Measurements from ENCODE around the gene NRIP1. TPM values are rescaled to one million over a fixed set of nuclear protein-coding genes. Genes with fewer than 3 reads are reported as not detected.

NRIP1 gene
- total RNA-seq, 1 experiment from 2014 or later: 10.4 TPM

DNA sequence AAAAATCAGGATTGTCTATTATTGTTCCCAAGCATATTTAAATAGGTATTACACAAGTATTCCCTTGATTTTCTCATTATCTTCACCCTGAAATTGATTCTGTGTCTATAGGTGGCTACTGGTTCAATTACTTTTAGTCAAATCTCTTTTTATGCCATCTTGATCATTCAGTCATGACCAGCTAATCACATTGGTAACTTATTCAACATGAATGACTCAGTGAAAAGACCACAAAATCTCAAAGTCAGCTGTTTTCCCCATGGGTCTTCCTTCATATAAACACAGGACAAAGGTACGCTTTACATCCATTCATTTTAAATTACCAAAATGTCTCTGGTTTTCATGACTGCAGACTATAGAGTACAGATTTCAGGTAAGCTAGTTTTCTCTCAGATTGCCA lies 23.7 kb upstream of the NRIP1 start:
- TF ChIP-seq, protein P1, sequence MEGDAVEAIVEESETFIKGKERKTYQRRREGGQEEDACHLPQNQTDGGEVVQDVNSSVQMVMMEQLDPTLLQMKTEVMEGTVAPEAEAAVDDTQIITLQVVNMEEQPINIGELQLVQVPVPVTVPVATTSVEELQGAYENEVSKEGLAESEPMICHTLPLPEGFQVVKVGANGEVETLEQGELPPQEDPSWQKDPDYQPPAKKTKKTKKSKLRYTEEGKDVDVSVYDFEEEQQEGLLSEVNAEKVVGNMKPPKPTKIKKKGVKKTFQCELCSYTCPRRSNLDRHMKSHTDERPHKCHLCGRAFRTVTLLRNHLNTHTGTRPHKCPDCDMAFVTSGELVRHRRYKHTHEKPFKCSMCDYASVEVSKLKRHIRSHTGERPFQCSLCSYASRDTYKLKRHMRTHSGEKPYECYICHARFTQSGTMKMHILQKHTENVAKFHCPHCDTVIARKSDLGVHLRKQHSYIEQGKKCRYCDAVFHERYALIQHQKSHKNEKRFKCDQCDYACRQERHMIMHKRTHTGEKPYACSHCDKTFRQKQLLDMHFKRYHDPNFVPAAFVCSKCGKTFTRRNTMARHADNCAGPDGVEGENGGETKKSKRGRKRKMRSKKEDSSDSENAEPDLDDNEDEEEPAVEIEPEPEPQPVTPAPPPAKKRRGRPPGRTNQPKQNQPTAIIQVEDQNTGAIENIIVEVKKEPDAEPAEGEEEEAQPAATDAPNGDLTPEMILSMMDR (conservative IDR thresholded peaks at IDR 0.05): no peak
- Histone ChIP-seq H3K4me2 (ENCODE audit: insufficient read depth, insufficient read length, low read length) (no peak overlapping the region), H2BK120ac (ENCODE audit: low read depth, low read length, poor library complexity, severe bottlenecking) (no peak overlapping the region), H3T11ph (ENCODE audit: low read length) (no peak overlapping the region), H4K5ac (ENCODE audit: insufficient read length, low read depth, low read length) (no peak overlapping the region), H2AK5ac (ENCODE audit: insufficient read length, low read length) (no peak overlapping the region), H2BK20ac (ENCODE audit: low read depth, low read length, poor library complexity, severe bottlenecking) (no peak overlapping the region), H2BK12ac (ENCODE audit: insufficient read length, low read depth, low read length) (no peak overlapping the region), H4K91ac (ENCODE audit: insufficient read length, low read depth, low read length) (no peak overlapping the region), H2AFZ (ENCODE audit: low read length) (no peak overlapping the region), H4K8ac (replicated peaks; ENCODE audit: insufficient read length, low read depth, low read length) (no peak overlapping the region), H3K9ac (ENCODE audit: extremely low read depth, insufficient read length, low read length) (no peak overlapping the region), H3K14ac (ENCODE audit: insufficient read depth, low read length) (no peak overlapping the region), H3K79me1 (ENCODE audit: insufficient read depth, low read depth, low read length, poor library complexity, severe bottlenecking) (no peaks in the 10 kb centered on the region), H4K20me1 (ENCODE audit: control insufficient read depth, insufficient read depth, insufficient read length) (no peaks in the 10 kb centered on the region), H3K23ac (ENCODE audit: insufficient read length, low read depth, low read length) (no peak overlapping the region), H3K79me2 (ENCODE audit: insufficient read depth, low read length) (no peaks in the 10 kb centered on the region), H3K27me3 (ENCODE audit: insufficient read depth, low read length) (no peaks in the 10 kb centered on the region), H3K4ac (ENCODE audit: low read depth, low read length) (no peak overlapping the region), H3K4me1 (ENCODE audit: insufficient read depth, low read length) (no peaks in the 10 kb centered on the region), H3K56ac (ENCODE audit: insufficient read length, low read depth, low read length) (no peak overlapping the region), H3K23me2 (ENCODE audit: insufficient read length, low read depth, low read length, poor library complexity, severe bottlenecking) (no peaks in the 10 kb centered on the region), H3K27ac (ENCODE audit: insufficient read length, low read depth, low read length) (no peak overlapping the region), H2BK5ac (ENCODE audit: insufficient read length, low read length) (no peak overlapping the region), H3K9me3 (ENCODE audit: control insufficient read depth, low read depth, low read length) (no peaks in the 10 kb centered on the region), H2BK15ac (ENCODE audit: low read depth, low read length) (no peak overlapping the region), H3K18ac (ENCODE audit: insufficient read length, low read depth, low read length) (no peak overlapping the region)
- 0 out of 4 replicates have a peak, but pooled peaks cover 0 to 4% of the 10 kb centered on the region in 2 experiments for H3K4me1 Mint-ChIP-seq
- no peak overlapping the region for H3K27ac Mint-ChIP-seq
- no peak for DNase-seq
- no peaks in the 10 kb centered on the region; a peak in 1 of 7 replicates for H3K36me3 Mint-ChIP-seq (ENCODE audit: insufficient read depth in 1 of 3, low read depth in 3 of 3)
- no CpG with 5 or more reads among the region's 1 CpG for WGBS (ENCODE audit: extremely low coverage, insufficient read length, low lambda C conversion rate)
- no peaks in the 10 kb centered on the region for H3K9me3 Mint-ChIP-seq
- no peak overlapping the region for H3K4me3 Mint-ChIP-seq
- no peaks in the 10 kb centered on the region for H3K27me3 Mint-ChIP-seq (ENCODE audit: low read depth)
